Measurements from ENCODE around the gene P3H3. TPM values are rescaled to one million over a fixed set of nuclear protein-coding genes. Genes with fewer than 3 reads are reported as not detected.

P3H3 gene
- total and polyA plus RNA-seq, 2 of the 4 experiments (the other 2 are of a cell fraction) = 27.8 to 83.9 TPM

- Histone ChIP-seq H3K23ac (ENCODE audit: low read depth, low read length) (peak within 1 kb of the TSS; percentile 93), H3K36me3 (ENCODE audit: control insufficient read depth, insufficient read depth, low read length) (peaks cover 33% of the 10 kb centered on the region)
- intact Hi-C loops (cut with micrococcal nuclease) = loop anchor here (1.0 to 5.0 kb wide), 3 partner anchors 18 to 239 kb away; no protein-coding TSS in a partner anchor
- TF ChIP-seq, protein P1, sequence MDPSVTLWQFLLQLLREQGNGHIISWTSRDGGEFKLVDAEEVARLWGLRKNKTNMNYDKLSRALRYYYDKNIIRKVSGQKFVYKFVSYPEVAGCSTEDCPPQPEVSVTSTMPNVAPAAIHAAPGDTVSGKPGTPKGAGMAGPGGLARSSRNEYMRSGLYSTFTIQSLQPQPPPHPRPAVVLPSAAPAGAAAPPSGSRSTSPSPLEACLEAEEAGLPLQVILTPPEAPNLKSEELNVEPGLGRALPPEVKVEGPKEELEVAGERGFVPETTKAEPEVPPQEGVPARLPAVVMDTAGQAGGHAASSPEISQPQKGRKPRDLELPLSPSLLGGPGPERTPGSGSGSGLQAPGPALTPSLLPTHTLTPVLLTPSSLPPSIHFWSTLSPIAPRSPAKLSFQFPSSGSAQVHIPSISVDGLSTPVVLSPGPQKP (IDR thresholded peaks at IDR 0.05; ENCODE audit: borderline replicate concordance, low read depth, low read length) = no peak
- TF ChIP-seq MAFK (IDR thresholded peaks at IDR 0.05; ENCODE audit: low read depth, low read length) (no peak), FOS (IDR thresholded peaks at IDR 0.05; ENCODE audit: low read depth, low read length) (no peak), SMC3 (IDR thresholded peaks at IDR 0.05; ENCODE audit: low read depth, low read length) (no peak), USF2 (IDR thresholded peaks at IDR 0.05; ENCODE audit: low read depth, low read length) (no peak), CEBPB (IDR thresholded peaks at IDR 0.05; ENCODE audit: low read depth, low read length) (no peak), MXI1 (IDR thresholded peaks at IDR 0.05; ENCODE audit: borderline replicate concordance, low read depth, low read length) (peak; percentile 78), RFX5 (IDR thresholded peaks at IDR 0.05; ENCODE audit: low read depth, low read length) (no peak), POLR2A (IDR thresholded peaks at IDR 0.05; ENCODE audit: low read depth, low read length) (no peak), NFE2L2 (IDR thresholded peaks at IDR 0.05; ENCODE audit: low read depth, low read length) (no peak), MAZ (IDR thresholded peaks at IDR 0.05; ENCODE audit: borderline replicate concordance, low read depth, low read length) (peak; percentile 88), RAD21 (IDR thresholded peaks at IDR 0.05; ENCODE audit: low read length) (no peak), CHD1 (IDR thresholded peaks at IDR 0.05; ENCODE audit: low read depth, low read length) (no peak)
Observed at GRCh38 chr12:6873094-6874014, 45.1 kb downstream of the P3H3 start, which contains the start of gene SPSB2. Gene SPSB2, minus strand, starts transcription at chr12:6873303. Its CDS starts 402 bp downstream, at chr12:6872901.

More at GRCh38 chr12:6873094-6874014, 45.1 kb downstream of the P3H3 start, which contains the start of gene SPSB2:
- H3K9ac ChIP-seq (ENCODE audit: low read depth, low read length) = peak within 1 kb of the TSS; percentile 94
- H2BK5ac ChIP-seq (ENCODE audit: low read depth, low read length, poor library complexity, severe bottlenecking) = peak within 1 kb of the TSS; percentile 74
- dilution Hi-C loops (cut with HindIII; ENCODE audit: low sequenced_read_pairs, unreplicated experiment) = no loop called here
- H2BK120ac ChIP-seq (ENCODE audit: low read depth, low read length) = peak within 1 kb of the TSS; percentile 78
- peaks cover 42% of the 10 kb centered on the region for H4K20me1 ChIP-seq (ENCODE audit: insufficient read depth, low read length)
- ChIA-PET CTCF (interaction anchor here (0.6 to 3.0 kb wide), 13 partner anchors 8 to 120 kb away, joined by 3 to 17 read pairs (median 3); partner anchors contain the start of genes CDCA3, MLF2 and USP5), POLR2A (ENCODE audit: unreplicated experiment) (interaction anchor here (1.0 to 1.9 kb wide), 2 partner anchors 18 to 71 kb away, joined by 4 to 12 read pairs; no protein-coding TSS in a partner anchor)
- in situ Hi-C loops (cut with MboI; ENCODE audit: low sequenced_read_pairs) = no loop called here
- H3K27ac ChIP-seq (ENCODE audit: insufficient read depth, low read length) = peak within 1 kb of the TSS; percentile 91
- H3K9me1 ChIP-seq (ENCODE audit: insufficient read depth, low read length) = no peaks in the 10 kb centered on the region
- peak within 1 kb of the TSS; percentile 77 for H4K5ac ChIP-seq (ENCODE audit: low read depth, low read length)
- peaks cover 15% of the 10 kb centered on the region for H3K4me1 ChIP-seq (ENCODE audit: control insufficient read depth, insufficient read depth, low read length)
- H2AFZ ChIP-seq (replicated peaks; ENCODE audit: low read length, poor library complexity) = peak within 1 kb of the TSS; percentile 96
- H3K4ac ChIP-seq (ENCODE audit: low read depth, low read length) = peak within 1 kb of the TSS; percentile 87
- no peaks in the 10 kb centered on the region for H3K27me3 ChIP-seq (ENCODE audit: control insufficient read depth, insufficient read depth, low read length)
- H3K79me1 ChIP-seq (ENCODE audit: low read depth in 1 of 2, low read length in 2 of 2) = peaks cover 32 to 63% of the 10 kb centered on the region in 2 experiments
- no TSS peak for BruUV-seq (replicated peaks)
- peak within 1 kb of the TSS; percentile 95 for H3K4me3 ChIP-seq (ENCODE audit: insufficient read depth, low read depth, low read length)
- H3K56ac ChIP-seq (ENCODE audit: extremely low read depth, insufficient read depth, low read length) = peak within 1 kb of the TSS; percentile 62; the same call in 1 of the 2 replicates
- H2BK20ac ChIP-seq (ENCODE audit: low read depth, low read length) = no peak within 1 kb of the TSS; the same call in 1 of the 2 replicates
- peak within 1 kb of the TSS; percentile 76 for H4K91ac ChIP-seq (ENCODE audit: insufficient read depth, low read depth, low read length)
- peak within 1 kb of the TSS; percentile 75 for H3K18ac ChIP-seq (ENCODE audit: low read depth, low read length)
- peak within 1 kb of the TSS; percentile 77; the same call in 1 of the 3 replicates for H2BK15ac ChIP-seq (ENCODE audit: low read depth, low read length)
- H3K9me3 ChIP-seq (ENCODE audit: control insufficient read depth, insufficient read depth, low read length) = no peaks in the 10 kb centered on the region
- peak within 1 kb of the TSS; percentile 97 for H2AK9ac ChIP-seq (replicated peaks; ENCODE audit: low read depth, low read length, poor library complexity)
- peak; percentile 87 for ATAC-seq (ENCODE audit: low read depth)
- H3K14ac ChIP-seq (replicated peaks; ENCODE audit: low read depth, low read length) = peak within 1 kb of the TSS; percentile 86
- DNase-seq = peak; percentile 92
- H4K8ac ChIP-seq (ENCODE audit: low read depth in 2 of 2, low read length in 2 of 2) = peak within 1 kb of the TSS; percentile 40 to 86; a peak in 3 of 4 replicates
- whole genome bisulfite sequencing, 2 experiments (ENCODE audit: extremely low coverage in 2 of 2, insufficient read length in 1 of 2) = 1% methylated on average over 33 of the region's 66 CpGs; no CpG with 5 or more reads in 1 of the 2 experiments
- peak within 1 kb of the TSS; percentile 98 for H3K4me2 ChIP-seq (ENCODE audit: low read depth, low read length)
- peak within 1 kb of the TSS; percentile 84 for H2AK5ac ChIP-seq (ENCODE audit: low read depth, low read length)
